OCI-LY1 (cell line): ENCODE measurements around the gene SLC38A3.

Experiments used
- H2AFZ ChIP-seq: fragments of 200-600 bp; sonication (generic), shearing (Covaris generic); 2 replicates; pipeline ENCODE4 v1.6.0; 2014; ENCODE audit warnings: antibody characterized with exemption, mild to moderate bottlenecking, low read length
- H3F3A ChIP-seq: fragments of 200-600 bp; sonication (generic), shearing (Covaris generic); 2 replicates; pipeline ENCODE4 v1.6.0; 2014; ENCODE audit warnings: mild to moderate bottlenecking, antibody characterized with exemption, low read length, moderate library complexity; ENCODE audit not compliant: insufficient read depth
- H3K27ac ChIP-seq: fragments of 200-600 bp; sonication (generic); 2 replicates; pipeline ENCODE4 v1.5.1; 2014; ENCODE audit warnings: low read length, mixed run types, mild to moderate bottlenecking, low read depth; ENCODE audit not compliant: poor library complexity, severe bottlenecking
- H3K27me3 ChIP-seq: fragments of 200-600 bp; sonication (generic); 2 replicates; pipeline ENCODE4 v1.6.0; 2014; ENCODE audit warnings: antibody characterized with exemption, mild to moderate bottlenecking, low read length, moderate library complexity; ENCODE audit not compliant: insufficient read depth
- H3K36me3 ChIP-seq: fragments of 200-600 bp; sonication (generic); 2 replicates; pipeline ENCODE4 v1.6.1; 2014; ENCODE audit warnings: mild to moderate bottlenecking, antibody characterized with exemption, low read length, moderate library complexity, mixed read lengths; ENCODE audit not compliant: insufficient read depth
- H3K4me1 ChIP-seq: fragments of 200-600 bp; sonication (generic); 2 replicates; pipeline ENCODE4 v1.5.1; 2014; ENCODE audit warnings: mild to moderate bottlenecking, low read length, moderate library complexity; ENCODE audit not compliant: insufficient read depth, severe bottlenecking
- H3K4me2 ChIP-seq: fragments of 200-600 bp; sonication (generic), shearing (Covaris generic); 2 replicates; pipeline ENCODE4 v1.6.1; 2014; ENCODE audit warnings: low read length
- H3K4me3 ChIP-seq: fragments of 200-600 bp; sonication (generic); 2 replicates; pipeline ENCODE4 v1.5.1; 2014; ENCODE audit warnings: low read length, low read depth, mild to moderate bottlenecking, mixed read lengths; ENCODE audit not compliant: poor library complexity, severe bottlenecking
- H3K79me2 ChIP-seq: fragments of 200-600 bp; shearing (Covaris generic); 2 replicates; pipeline ENCODE4 v1.6.1; 2016; ENCODE audit warnings: mixed run types, low read length, mixed read lengths; ENCODE audit not compliant: insufficient read depth
- H3K9ac ChIP-seq: fragments of 200-600 bp; sonication (generic), shearing (Covaris generic); 2 replicates; pipeline ENCODE4 v1.6.1; 2014; ENCODE audit warnings: mild to moderate bottlenecking, low read length, mixed read lengths
- H3K9me2 ChIP-seq: fragments of 200-600 bp; sonication (generic), shearing (Covaris generic); 2 replicates; pipeline ENCODE4 v1.6.1; 2014; ENCODE audit warnings: low read depth, mild to moderate bottlenecking, low read length, mixed read lengths
- H3K9me3 ChIP-seq: fragments of 200-600 bp; shearing (Covaris generic); 2 replicates; pipeline ENCODE4 v1.6.1; 2014; ENCODE audit warnings: low read length, mixed read lengths
- H4K20me1 ChIP-seq: fragments of 200-600 bp; sonication (generic), shearing (Covaris generic); 2 replicates; pipeline ENCODE4 v1.6.0; 2016; ENCODE audit warnings: mild to moderate bottlenecking, low read length; ENCODE audit not compliant: insufficient read depth
- EZH2 ChIP-seq: fragments of 200-600 bp; sonication (generic), shearing (Covaris generic); IDR thresholded peaks from 2 replicates; pipeline ENCODE4 v1.8.0; 2017; ENCODE audit warnings: borderline replicate concordance, mixed run types, mild to moderate bottlenecking, antibody characterized with exemption, low read length, moderate library complexity, mixed read lengths
- TF ChIP-seq, protein P1 (sequence below): fragments of 200-600 bp; sonication (generic), shearing (Covaris generic); IDR thresholded peaks from 2 replicates; pipeline ENCODE4 v1.5.1; 2017; ENCODE audit warnings: mild to moderate bottlenecking, antibody characterized with exemption, low read length, moderate library complexity, mixed read lengths

SLC38A3 gene

DNA sequence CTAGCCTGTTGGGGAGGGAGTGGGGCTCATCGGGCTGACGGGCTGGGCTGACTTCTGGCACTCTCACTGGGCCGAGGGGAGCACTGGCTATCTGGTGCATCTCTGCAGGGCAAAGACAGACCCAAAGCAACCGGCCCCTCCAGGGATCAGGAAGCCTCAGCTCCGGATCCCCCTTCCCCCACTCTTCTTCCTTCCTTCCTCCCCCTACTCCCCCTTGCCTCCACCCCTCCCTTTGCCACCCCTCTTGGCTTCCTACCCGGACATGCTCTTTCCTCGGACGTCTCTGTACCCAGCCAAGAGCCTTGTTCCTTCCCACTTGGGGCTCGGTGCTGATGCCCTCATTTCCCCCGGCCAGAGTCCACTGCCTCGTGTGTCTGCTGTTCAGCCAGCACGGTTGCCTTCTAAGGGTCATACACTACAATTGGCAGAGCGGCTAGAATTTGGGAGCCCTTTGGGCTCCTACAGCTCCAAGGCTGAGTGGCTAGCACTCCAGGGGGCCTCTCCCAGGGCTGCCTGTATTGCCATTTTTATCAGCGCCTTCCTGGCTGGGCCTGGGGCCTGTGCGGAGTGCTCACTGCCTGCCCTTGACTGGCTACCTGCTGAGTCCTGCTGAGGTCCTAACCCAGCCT is 39.0 kb upstream of the SLC38A3 start:
- no peaks in the 10 kb centered on the region for H3F3A ChIP-seq
- H3K9ac ChIP-seq = no peak overlapping the region
- no peak overlapping the region for H3K4me3 ChIP-seq
- H3K79me2 ChIP-seq = no peaks in the 10 kb centered on the region
- H3K36me3 ChIP-seq = no peaks in the 10 kb centered on the region
- H3K9me3 ChIP-seq = no peaks in the 10 kb centered on the region
- H4K20me1 ChIP-seq = no peaks in the 10 kb centered on the region
- H3K27me3 ChIP-seq = peaks cover 2% of the 10 kb centered on the region; the same call in 1 of the 2 replicates
- no peak overlapping the region for H3K27ac ChIP-seq
- H3K9me2 ChIP-seq = no peaks in the 10 kb centered on the region
- no peaks in the 10 kb centered on the region for H3K4me1 ChIP-seq
- H3K4me2 ChIP-seq = no peak overlapping the region
- H2AFZ ChIP-seq = no peak overlapping the region
- no peak for TF ChIP-seq EZH2
- TF ChIP-seq, protein P1, sequence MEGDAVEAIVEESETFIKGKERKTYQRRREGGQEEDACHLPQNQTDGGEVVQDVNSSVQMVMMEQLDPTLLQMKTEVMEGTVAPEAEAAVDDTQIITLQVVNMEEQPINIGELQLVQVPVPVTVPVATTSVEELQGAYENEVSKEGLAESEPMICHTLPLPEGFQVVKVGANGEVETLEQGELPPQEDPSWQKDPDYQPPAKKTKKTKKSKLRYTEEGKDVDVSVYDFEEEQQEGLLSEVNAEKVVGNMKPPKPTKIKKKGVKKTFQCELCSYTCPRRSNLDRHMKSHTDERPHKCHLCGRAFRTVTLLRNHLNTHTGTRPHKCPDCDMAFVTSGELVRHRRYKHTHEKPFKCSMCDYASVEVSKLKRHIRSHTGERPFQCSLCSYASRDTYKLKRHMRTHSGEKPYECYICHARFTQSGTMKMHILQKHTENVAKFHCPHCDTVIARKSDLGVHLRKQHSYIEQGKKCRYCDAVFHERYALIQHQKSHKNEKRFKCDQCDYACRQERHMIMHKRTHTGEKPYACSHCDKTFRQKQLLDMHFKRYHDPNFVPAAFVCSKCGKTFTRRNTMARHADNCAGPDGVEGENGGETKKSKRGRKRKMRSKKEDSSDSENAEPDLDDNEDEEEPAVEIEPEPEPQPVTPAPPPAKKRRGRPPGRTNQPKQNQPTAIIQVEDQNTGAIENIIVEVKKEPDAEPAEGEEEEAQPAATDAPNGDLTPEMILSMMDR = no peak

DNA sequence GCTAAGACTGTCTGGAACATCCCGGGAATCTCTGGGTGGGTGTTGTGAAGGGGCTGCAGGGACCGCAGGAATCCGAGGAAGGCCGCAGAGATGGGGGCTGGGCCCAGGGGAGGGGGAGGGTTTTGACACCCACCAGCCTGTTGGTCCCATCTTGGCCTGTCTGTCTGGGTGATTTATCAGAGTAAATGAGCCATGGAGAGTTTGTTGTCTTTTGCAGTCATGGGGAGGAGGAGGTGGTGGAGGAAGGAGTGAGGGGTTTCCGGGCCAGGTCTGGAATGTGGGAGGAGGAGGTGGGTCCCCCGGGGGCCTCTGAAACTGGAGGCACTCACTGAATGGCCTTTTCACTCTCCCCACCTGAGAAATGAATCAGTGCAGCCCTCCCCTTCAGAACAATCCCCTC is 38.5 kb upstream of the SLC38A3 start:
- Histone ChIP-seq H3K79me2 (no peaks in the 10 kb centered on the region), H3K27ac (no peak overlapping the region), H3K27me3 (no peaks in the 10 kb centered on the region; the same call in 1 of the 2 replicates), H2AFZ (no peak overlapping the region), H3K9me2 (no peaks in the 10 kb centered on the region), H3K9me3 (no peaks in the 10 kb centered on the region), H3K4me1 (no peaks in the 10 kb centered on the region), H3K9ac (no peak overlapping the region), H3K4me2 (no peak overlapping the region), H3K4me3 (no peak overlapping the region), H3K36me3 (no peaks in the 10 kb centered on the region), H3F3A (no peaks in the 10 kb centered on the region), H4K20me1 (no peaks in the 10 kb centered on the region)
- TF ChIP-seq EZH2 = no peak
- TF ChIP-seq, protein P1 = no peak

DNA sequence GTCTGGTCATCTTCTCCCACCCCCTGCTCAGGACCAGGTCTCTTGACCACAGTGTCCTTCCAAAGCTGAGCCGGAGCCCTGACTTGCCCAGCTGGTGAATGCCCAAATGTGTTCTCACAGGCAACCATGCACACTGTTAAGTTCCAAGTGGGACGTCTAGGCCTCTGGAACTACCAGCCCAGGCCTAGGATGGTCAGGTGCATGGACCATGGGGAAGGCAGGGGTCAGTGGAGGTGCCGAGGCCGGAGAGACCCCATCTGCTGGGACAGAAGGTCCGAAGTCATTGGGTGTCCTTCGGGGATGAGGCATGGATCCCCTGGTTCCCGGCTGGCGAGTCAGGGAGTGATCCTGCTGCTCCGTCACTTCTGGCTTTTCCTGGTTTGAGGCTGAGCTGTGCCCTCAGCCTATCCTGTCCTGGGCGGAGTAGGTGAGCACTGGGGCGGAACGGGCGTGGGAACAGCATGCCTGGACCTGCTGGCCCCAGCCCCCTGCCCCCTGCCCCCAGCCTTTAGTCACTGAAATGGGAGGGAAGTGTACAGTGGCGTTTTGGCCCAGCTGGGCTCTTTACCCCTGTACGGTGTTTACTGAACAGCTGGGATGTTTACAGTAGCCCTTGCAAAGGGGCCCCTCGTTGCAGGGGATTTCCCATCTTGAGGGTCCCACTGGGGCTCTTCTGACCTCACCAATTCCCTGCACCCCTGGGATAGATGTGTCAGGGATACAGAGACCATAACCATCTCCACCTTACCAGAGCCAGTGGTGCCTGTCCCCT is 37.8 kb upstream of the SLC38A3 start:
- H3F3A ChIP-seq = no peaks in the 10 kb centered on the region
- no peak overlapping the region for H3K4me2 ChIP-seq
- H3K9ac ChIP-seq = no peak overlapping the region
- TF ChIP-seq, protein P1 = no peak
- no peak for TF ChIP-seq EZH2
- H3K9me2 ChIP-seq = no peaks in the 10 kb centered on the region
- H3K27ac ChIP-seq = no peak overlapping the region
- H3K79me2 ChIP-seq = no peaks in the 10 kb centered on the region
- no peak overlapping the region for H3K4me3 ChIP-seq
- H3K36me3 ChIP-seq = no peaks in the 10 kb centered on the region
- H2AFZ ChIP-seq = no peak overlapping the region
- H3K9me3 ChIP-seq = no peaks in the 10 kb centered on the region
- no peaks in the 10 kb centered on the region; the same call in 1 of the 2 replicates for H3K27me3 ChIP-seq
- no peaks in the 10 kb centered on the region for H4K20me1 ChIP-seq
- H3K4me1 ChIP-seq = no peaks in the 10 kb centered on the region
